HG03060 (cell line): ENCODE results near the gene MAML2.

Experiments
- ATAC-seq: cut with Tn5 transposase; IDR thresholded peaks from one replicate; pipeline ENCODE4 v1.9.1; 2021; ENCODE audit warnings: low read depth, moderate number of reproducible peaks; ENCODE audit not compliant: unreplicated experiment

The MAML2 gene

DNA sequence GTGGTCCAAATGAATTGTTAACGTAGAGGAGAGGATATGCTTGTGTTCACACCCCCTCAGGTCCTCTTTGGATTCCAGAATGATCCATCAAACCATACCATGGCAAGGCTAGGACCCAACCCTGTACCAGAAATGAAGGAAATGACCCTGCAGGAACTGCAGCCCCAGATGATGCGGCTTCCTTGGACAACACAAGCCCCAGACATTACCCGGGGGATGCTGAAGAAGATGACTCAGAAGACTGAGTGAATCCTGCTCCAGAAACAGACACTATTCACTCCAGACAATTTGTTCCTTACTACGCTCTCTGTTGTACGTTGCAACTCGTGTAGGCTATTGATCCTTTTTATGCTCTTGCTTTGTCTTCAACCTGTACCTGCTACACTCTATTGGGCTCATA is 403.9 kb downstream of the MAML2 start:
- no peak for ATAC-seq

DNA sequence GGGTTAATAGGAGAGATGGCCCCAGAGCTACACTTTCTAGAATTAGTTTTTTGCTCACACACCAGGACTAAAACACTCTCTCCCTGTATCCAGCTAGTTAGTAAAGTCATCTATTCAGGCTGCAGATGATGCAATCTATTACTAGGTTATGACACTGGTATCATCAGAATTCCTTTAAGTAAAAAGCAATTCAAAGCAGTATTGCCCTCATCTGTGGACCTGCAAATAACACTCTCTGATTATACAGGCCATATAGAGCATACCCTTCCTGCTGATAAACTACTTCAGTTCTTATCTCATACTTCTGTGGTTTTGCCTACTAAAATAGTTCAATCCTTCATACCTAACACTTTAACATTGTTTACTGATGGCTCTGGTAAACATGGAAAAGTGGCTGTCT is 405.6 kb downstream of the MAML2 start:
- ATAC-seq: no peak

- ATAC-seq: no peak
Observed at GRCh38 chr11:95933594-95933993, 409.4 kb downstream of the MAML2 start.

- ATAC-seq: no peak
Observed at GRCh38 chr11:95931916-95932315, 411.1 kb downstream of the MAML2 start.

DNA sequence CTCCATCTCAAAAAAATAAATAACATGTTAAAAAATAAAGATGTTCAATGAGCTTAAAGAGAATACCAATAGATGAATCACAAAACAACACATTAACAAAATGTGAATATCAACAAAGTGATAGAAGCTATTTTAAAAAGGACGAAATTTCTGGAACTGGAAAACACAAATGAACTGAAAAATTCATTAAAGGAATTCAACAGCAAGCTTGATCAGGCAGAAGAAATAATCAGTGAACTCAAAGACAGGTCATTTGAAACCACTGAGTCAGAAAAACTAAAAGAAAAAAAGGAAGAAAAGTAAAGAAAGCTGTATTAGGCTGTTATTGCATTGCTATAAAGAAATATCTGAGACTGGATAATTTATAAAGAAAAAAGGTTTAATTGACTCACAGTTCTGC is 412.0 kb downstream of the MAML2 start:
- no peak for ATAC-seq

DNA sequence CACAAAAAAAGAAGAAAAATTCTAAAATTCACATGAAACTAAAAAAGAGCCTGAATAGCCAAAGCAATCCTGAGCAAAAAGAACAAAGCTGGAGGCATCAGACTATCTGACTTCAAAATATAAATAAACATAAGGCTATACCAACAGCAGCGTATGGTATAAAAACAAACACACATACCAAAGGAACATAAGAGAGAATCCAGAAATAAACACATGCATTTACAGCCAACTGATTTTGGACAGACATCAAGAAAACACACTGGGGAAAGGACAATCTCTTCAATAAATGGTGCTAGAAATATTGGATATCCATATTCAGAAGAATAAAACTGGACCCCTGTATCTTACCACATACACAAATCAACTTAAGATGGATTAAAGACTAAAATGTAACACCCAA is 416.3 kb downstream of the MAML2 start:
- ATAC-seq: no peak
